Suprapubic skin (tissue), 4 donors: ENCODE results near the gene USP3. TPM values are rescaled to one million over a fixed set of nuclear protein-coding genes. Genes with fewer than 3 reads are reported as not detected.

ENCODE experiments used
- DNase-seq, 2 donors: peaks; one replicate each; pipeline ENCODE4 v3.0.0-alpha.2; 2019; ENCODE audit warnings: low spot score in 2 of 2
- H3K27ac ChIP-seq: fragments of 200-600 bp; sonication (generic); one replicate; pipeline ENCODE4 v1.5.1; 2019
- H3K27me3 ChIP-seq: fragments of 200-600 bp; sonication (generic); one replicate; pipeline ENCODE4 v1.5.1; 2019
- H3K36me3 ChIP-seq: fragments of 200-600 bp; sonication (generic); one replicate; pipeline ENCODE4 v1.5.1; 2019
- H3K4me1 ChIP-seq: fragments of 200-600 bp; sonication (generic); one replicate; pipeline ENCODE4 v1.5.1; 2019
- H3K4me3 ChIP-seq: fragments of 200-600 bp; sonication (generic); one replicate; pipeline ENCODE4 v1.5.1; 2019; ENCODE audit warnings: mild to moderate bottlenecking
- H3K9me3 ChIP-seq: fragments of 200-600 bp; sonication (generic); one replicate; pipeline ENCODE4 v1.5.1; 2019
- CTCF ChIP-seq, 2 donors: fragments of 200-600 bp in 1 of 2; fragments of 450-650 bp in 1 of 2; sonication (generic) in 1 of 2; IDR thresholded peaks; one replicate each; pipeline ENCODE4 v1.5.1; 2016 to 2019; ENCODE audit warnings: antibody characterized with exemption in 2 of 2, mild to moderate bottlenecking in 1 of 2, moderate library complexity in 1 of 2
- EP300 ChIP-seq: sonication (generic); formaldehyde crosslinking; IDR thresholded peaks from one replicate; pipeline ENCODE4 v1.6.1; 2017; ENCODE audit warnings: antibody characterized with exemption
- POLR2A ChIP-seq, 2 donors: fragments of 450-650 bp; IDR thresholded peaks; one replicate each; pipeline ENCODE4 v1.6.1; 2017; ENCODE audit warnings: antibody characterized with exemption in 2 of 2, mild to moderate bottlenecking in 2 of 2, moderate library complexity in 2 of 2
- POLR2AphosphoS5 ChIP-seq, 3 donors: sonication (generic); formaldehyde crosslinking; IDR thresholded peaks; one replicate each; pipeline ENCODE4 v1.6.1; 2017; ENCODE audit warnings: antibody characterized with exemption in 3 of 3
- WGBS: methylation state at CpG from one replicate; pipeline ENCODE4 v1.1.5; 2018; 5-methylcytosine and 5-hydroxymethylcytosine counted together
- total RNA-seq, 4 donors: library from RNA; depleted of rRNA; stranded (reverse); fragments of >200 nt; gene quantifications; one replicate each; pipeline ENCODE4 v1.1.0, GENCODE V29; 2016

USP3 gene
- total RNA-seq, 4 donors from 2014 or later, result 43.2 to 105 (median 48.0) TPM

GRCh38 chr15:63465104-63465503, 39.3 kb upstream of the USP3 start:
- H3K36me3 ChIP-seq, result no peaks in the 10 kb centered on the region
- TF ChIP-seq POLR2AphosphoS5 (IDR thresholded peaks at IDR 0.05) (no peak), CTCF (IDR thresholded peaks at IDR 0.05) (no peak), POLR2A (IDR thresholded peaks at IDR 0.05) (no peak), EP300 (no peak)
- H3K9me3 ChIP-seq, result no peaks in the 10 kb centered on the region
- no peak overlapping the region for H3K27ac ChIP-seq
- no peak for DNase-seq
- no peaks in the 10 kb centered on the region for H3K27me3 ChIP-seq
- no peak overlapping the region for H3K4me3 ChIP-seq
- peaks cover 27% of the 10 kb centered on the region for H3K4me1 ChIP-seq

- no peaks in the 10 kb centered on the region for H3K36me3 ChIP-seq
- no peaks in the 10 kb centered on the region for H3K27me3 ChIP-seq
- peaks cover 27% of the 10 kb centered on the region for H3K4me1 ChIP-seq
- WGBS, result 25% methylated on average over 8 of the region's 8 CpGs
- H3K9me3 ChIP-seq, result no peaks in the 10 kb centered on the region
- DNase-seq, result no peak
- H3K27ac ChIP-seq, result no peak overlapping the region
- TF ChIP-seq CTCF (IDR thresholded peaks at IDR 0.05) (peak; percentile 30 to 48), POLR2AphosphoS5 (IDR thresholded peaks at IDR 0.05) (no peak), POLR2A (IDR thresholded peaks at IDR 0.05) (no peak), EP300 (no peak)
- H3K4me3 ChIP-seq, result no peak overlapping the region
Observed at GRCh38 chr15:63466378-63467192, 37.8 kb upstream of the USP3 start.

GRCh38 chr15:63469190-63469589, 35.2 kb upstream of the USP3 start:
- WGBS, result 84% methylated on average over 5 of the region's 5 CpGs
- Histone ChIP-seq H3K4me1 (peaks cover 31% of the 10 kb centered on the region), H3K9me3 (no peaks in the 10 kb centered on the region), H3K27ac (no peak overlapping the region), H3K27me3 (no peaks in the 10 kb centered on the region), H3K4me3 (no peak overlapping the region), H3K36me3 (no peaks in the 10 kb centered on the region)
- DNase-seq, result no peak
- TF ChIP-seq POLR2A (IDR thresholded peaks at IDR 0.05) (no peak), POLR2AphosphoS5 (IDR thresholded peaks at IDR 0.05) (no peak), EP300 (no peak), CTCF (IDR thresholded peaks at IDR 0.05) (no peak)

GRCh38 chr15:63469984-63470383, 34.4 kb upstream of the USP3 start:
- Histone ChIP-seq H3K27me3 (no peaks in the 10 kb centered on the region), H3K9me3 (no peaks in the 10 kb centered on the region), H3K27ac (no peak overlapping the region), H3K4me1 (peaks cover 34% of the 10 kb centered on the region), H3K4me3 (no peak overlapping the region), H3K36me3 (no peaks in the 10 kb centered on the region)
- DNase-seq, result no peak
- TF ChIP-seq CTCF (IDR thresholded peaks at IDR 0.05) (no peak), POLR2A (IDR thresholded peaks at IDR 0.05) (no peak)
- WGBS, result 71% methylated on average over 2 of the region's 2 CpGs

GRCh38 chr15:63473007-63473748, 31.2 kb upstream of the USP3 start:
- no peaks in the 10 kb centered on the region for H3K36me3 ChIP-seq
- peaks cover 30% of the 10 kb centered on the region for H3K4me1 ChIP-seq
- no peak overlapping the region for H3K4me3 ChIP-seq
- H3K9me3 ChIP-seq, result no peaks in the 10 kb centered on the region
- H3K27me3 ChIP-seq, result no peaks in the 10 kb centered on the region
- WGBS, result 84% methylated on average over 9 of the region's 9 CpGs
- no peak for DNase-seq
- peak overlapping the region; percentile 31 for H3K27ac ChIP-seq
- TF ChIP-seq POLR2A (IDR thresholded peaks at IDR 0.05) (no peak), CTCF (IDR thresholded peaks at IDR 0.05) (no peak), EP300 (no peak), POLR2AphosphoS5 (IDR thresholded peaks at IDR 0.05) (no peak)
